ENCODE data around the gene PYGM.

Gene PYGM

DNA sequence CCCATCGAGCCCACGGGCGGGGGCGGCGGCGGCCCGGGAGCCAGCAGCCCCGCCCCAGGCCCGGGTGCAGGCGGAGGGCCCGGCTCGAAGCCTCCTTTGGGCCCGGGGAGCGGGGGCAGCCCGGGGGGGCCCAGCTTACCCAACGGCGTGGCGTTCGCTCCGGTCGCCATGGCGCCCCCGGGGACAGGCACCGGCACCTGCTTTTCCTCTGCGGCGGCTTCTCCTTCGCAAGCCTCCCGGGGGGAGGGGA is 18.4 kb upstream of the PYGM start:
- Histone ChIP-seq H3K4me1 (ENCODE audit: control insufficient read depth in 5 of 5, insufficient read depth in 5 of 5, low read length in 5 of 5) (peaks cover 11 to 32% (median 27%) of the 10 kb centered on the region in 5 donors), H3K27ac (ENCODE audit: low read depth, low read length) (peak overlapping the region; percentile 84), H3K36me3 (ENCODE audit: control insufficient read depth in 5 of 5, insufficient read depth in 5 of 5, low read length in 5 of 5) (peaks cover 31 to 38% (median 35%) of the 10 kb centered on the region in 5 donors), H3K27me3 (ENCODE audit: control insufficient read depth in 5 of 5, insufficient read depth in 4 of 5, low read length in 5 of 5) (no peaks in the 10 kb centered on the region), H3K9ac (ENCODE audit: low read length in 5 of 5) (peak overlapping the region in 4 of 5 donors; percentile 69 to 88 (median 82)), H3K4me3 (ENCODE audit: low read depth in 1 of 5, low read length in 5 of 5) (peak overlapping the region in 4 of 5 donors; percentile 58 to 80 (median 72)), H3K9me3 (ENCODE audit: control insufficient read depth in 5 of 5, low read length in 5 of 5) (no peaks in the 10 kb centered on the region)

DNA sequence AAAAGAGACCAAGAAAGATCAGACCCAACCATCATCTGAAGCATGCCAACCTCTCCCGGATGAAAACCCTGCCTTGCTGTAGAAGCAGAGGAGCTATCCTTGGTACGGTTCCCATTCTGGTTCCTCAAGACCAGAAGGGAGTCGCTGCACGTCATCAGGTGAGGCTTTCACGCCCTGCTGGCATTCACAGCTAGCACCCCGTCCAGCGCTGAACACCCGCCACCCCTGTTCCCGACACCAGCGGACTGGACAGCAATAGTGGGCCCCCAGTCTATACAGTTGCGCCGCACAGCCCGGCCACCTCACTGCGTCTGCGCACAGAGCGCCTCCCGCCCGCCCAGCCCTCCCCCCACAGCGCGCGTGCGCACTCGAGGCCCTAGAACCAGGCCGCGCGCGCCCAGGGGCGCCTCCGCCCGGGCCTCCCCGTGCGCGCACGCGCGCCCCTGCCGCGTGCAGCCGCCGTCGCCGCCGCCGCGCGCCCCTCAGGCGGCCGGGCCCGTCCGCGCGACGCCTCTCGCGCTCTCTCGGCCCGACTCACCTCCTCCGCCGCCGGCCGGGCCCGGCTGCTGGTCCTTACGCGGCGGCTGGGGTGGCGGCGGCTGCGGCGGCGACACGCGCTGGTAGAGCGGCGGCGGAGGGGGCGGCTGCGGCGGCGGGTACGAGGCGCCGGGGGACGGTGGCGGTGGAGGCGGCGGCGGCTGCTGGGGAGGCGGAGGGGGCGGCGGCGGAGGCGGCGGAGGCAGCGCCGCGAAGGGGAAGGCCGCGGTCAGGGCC is 17.9 kb upstream of the PYGM start:
- peaks cover 11 to 36% (median 31%) of the 10 kb centered on the region in 5 donors for H3K4me1 ChIP-seq (ENCODE audit: control insufficient read depth in 5 of 5, insufficient read depth in 5 of 5, low read length in 5 of 5)
- H3K36me3 ChIP-seq (ENCODE audit: control insufficient read depth in 5 of 5, insufficient read depth in 5 of 5, low read length in 5 of 5) = peaks cover 34 to 43% (median 40%) of the 10 kb centered on the region in 5 donors
- H3K4me3 ChIP-seq (ENCODE audit: low read depth in 1 of 5, low read length in 5 of 5) = peak overlapping the region; percentile 78 to 96 (median 84)
- H3K27me3 ChIP-seq (ENCODE audit: control insufficient read depth in 5 of 5, insufficient read depth in 4 of 5, low read length in 5 of 5) = no peaks in the 10 kb centered on the region
- H3K9me3 ChIP-seq (ENCODE audit: control insufficient read depth in 5 of 5, low read length in 5 of 5) = no peaks in the 10 kb centered on the region
- peak overlapping the region; percentile 84 for H3K27ac ChIP-seq (ENCODE audit: low read depth, low read length)
- peak overlapping the region; percentile 70 to 90 (median 87) for H3K9ac ChIP-seq (ENCODE audit: low read length in 5 of 5)

DNA sequence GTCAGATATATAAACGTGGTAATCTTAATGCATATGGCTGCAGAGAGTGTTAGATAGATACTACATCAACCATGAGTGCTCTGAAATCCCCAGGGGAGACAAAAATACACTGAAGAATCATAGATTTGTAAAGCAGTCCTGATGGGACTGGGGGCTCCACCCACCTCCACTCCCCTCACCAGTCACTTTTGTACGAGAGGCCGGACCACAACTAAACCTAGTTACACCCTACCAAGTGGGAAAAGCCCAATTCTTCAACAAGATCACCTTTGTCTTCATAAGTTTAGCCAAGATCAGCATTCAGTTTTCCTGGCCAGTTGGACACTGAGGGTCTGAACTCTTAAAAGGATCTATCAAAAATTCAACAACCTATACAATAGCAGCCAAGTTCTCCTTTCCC is 17.1 kb upstream of the PYGM start:
- peak overlapping the region; percentile 78 to 96 (median 84) for H3K4me3 ChIP-seq (ENCODE audit: low read depth in 1 of 5, low read length in 5 of 5)
- peak overlapping the region; percentile 34 to 90 (median 76) for H3K9ac ChIP-seq (ENCODE audit: low read length in 5 of 5)
- H3K9me3 ChIP-seq (ENCODE audit: control insufficient read depth in 5 of 5, low read length in 5 of 5) = no peaks in the 10 kb centered on the region
- H3K27me3 ChIP-seq (ENCODE audit: control insufficient read depth in 5 of 5, insufficient read depth in 4 of 5, low read length in 5 of 5) = no peaks in the 10 kb centered on the region
- H3K36me3 ChIP-seq (ENCODE audit: control insufficient read depth in 5 of 5, insufficient read depth in 5 of 5, low read length in 5 of 5) = peaks cover 36 to 51% (median 47%) of the 10 kb centered on the region in 5 donors
- peak overlapping the region; percentile 74 for H3K27ac ChIP-seq (ENCODE audit: low read depth, low read length)
- H3K4me1 ChIP-seq (ENCODE audit: control insufficient read depth in 5 of 5, insufficient read depth in 5 of 5, low read length in 5 of 5) = peaks cover 11 to 44% (median 35%) of the 10 kb centered on the region in 5 donors

DNA sequence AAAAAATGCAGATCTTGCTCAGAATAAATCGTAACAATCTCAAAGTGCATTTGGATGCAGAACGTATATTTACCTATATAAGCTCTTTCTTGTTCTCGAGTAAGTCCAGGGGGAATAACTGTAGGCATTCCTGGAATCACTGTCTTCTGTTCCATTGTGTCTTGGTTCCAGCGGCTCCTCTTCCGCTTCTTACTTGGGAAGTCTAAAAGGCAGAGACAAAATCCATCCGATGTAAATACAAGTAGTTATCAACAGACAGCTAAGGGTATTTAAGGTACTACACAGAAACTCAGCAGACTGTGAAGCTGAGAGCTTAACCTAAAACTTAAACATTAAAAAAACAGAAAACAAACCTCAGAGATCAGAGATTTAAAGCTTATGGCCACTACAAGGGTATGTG is 16.7 kb upstream of the PYGM start:
- H3K27ac ChIP-seq (ENCODE audit: low read depth, low read length) = peak overlapping the region; percentile 74
- H3K9me3 ChIP-seq (ENCODE audit: control insufficient read depth in 5 of 5, low read length in 5 of 5) = no peaks in the 10 kb centered on the region
- H3K4me3 ChIP-seq (ENCODE audit: low read depth in 1 of 5, low read length in 5 of 5) = peak overlapping the region; percentile 78 to 96 (median 84)
- no peaks in the 10 kb centered on the region for H3K27me3 ChIP-seq (ENCODE audit: control insufficient read depth in 5 of 5, insufficient read depth in 4 of 5, low read length in 5 of 5)
- H3K36me3 ChIP-seq (ENCODE audit: control insufficient read depth in 5 of 5, insufficient read depth in 5 of 5, low read length in 5 of 5) = peaks cover 40 to 55% (median 52%) of the 10 kb centered on the region in 5 donors
- peaks cover 11 to 46% (median 36%) of the 10 kb centered on the region in 5 donors for H3K4me1 ChIP-seq (ENCODE audit: control insufficient read depth in 5 of 5, insufficient read depth in 5 of 5, low read length in 5 of 5)
- H3K9ac ChIP-seq (ENCODE audit: low read length in 5 of 5) = peak overlapping the region; percentile 30 to 90 (median 70)

DNA sequence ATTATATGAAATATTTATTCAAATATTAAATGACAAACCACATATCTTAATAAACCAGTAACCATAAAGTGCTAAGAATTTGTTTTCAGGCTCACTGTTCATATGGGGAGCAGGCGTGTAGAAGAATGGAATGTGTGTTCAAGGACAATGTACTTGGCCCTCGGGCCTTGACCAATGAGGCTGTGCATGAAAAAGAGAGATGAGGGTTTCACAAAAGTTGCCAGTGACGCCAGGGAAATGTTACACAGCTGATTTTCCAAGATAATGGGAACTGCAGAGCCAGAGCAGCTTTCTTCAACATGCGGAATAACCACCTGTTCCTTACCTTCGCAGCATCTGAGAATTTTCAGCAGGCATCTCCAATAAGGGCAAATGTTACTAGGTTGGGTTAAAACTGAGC is 14.4 kb upstream of the PYGM start:
- H3K9me3 ChIP-seq (ENCODE audit: control insufficient read depth in 5 of 5, low read length in 5 of 5) = no peaks in the 10 kb centered on the region
- H3K27me3 ChIP-seq (ENCODE audit: control insufficient read depth in 5 of 5, insufficient read depth in 4 of 5, low read length in 5 of 5) = no peaks in the 10 kb centered on the region
- H3K4me1 ChIP-seq (ENCODE audit: control insufficient read depth in 5 of 5, insufficient read depth in 5 of 5, low read length in 5 of 5) = peaks cover 12 to 40% (median 31%) of the 10 kb centered on the region in 5 donors
- peaks cover 56 to 78% (median 74%) of the 10 kb centered on the region in 5 donors for H3K36me3 ChIP-seq (ENCODE audit: control insufficient read depth in 5 of 5, insufficient read depth in 5 of 5, low read length in 5 of 5)
- no peak overlapping the region for H3K27ac ChIP-seq (ENCODE audit: low read depth, low read length)
- no peak overlapping the region for H3K4me3 ChIP-seq (ENCODE audit: low read depth in 1 of 5, low read length in 5 of 5)
- H3K9ac ChIP-seq (ENCODE audit: low read length in 5 of 5) = no peak overlapping the region

DNA sequence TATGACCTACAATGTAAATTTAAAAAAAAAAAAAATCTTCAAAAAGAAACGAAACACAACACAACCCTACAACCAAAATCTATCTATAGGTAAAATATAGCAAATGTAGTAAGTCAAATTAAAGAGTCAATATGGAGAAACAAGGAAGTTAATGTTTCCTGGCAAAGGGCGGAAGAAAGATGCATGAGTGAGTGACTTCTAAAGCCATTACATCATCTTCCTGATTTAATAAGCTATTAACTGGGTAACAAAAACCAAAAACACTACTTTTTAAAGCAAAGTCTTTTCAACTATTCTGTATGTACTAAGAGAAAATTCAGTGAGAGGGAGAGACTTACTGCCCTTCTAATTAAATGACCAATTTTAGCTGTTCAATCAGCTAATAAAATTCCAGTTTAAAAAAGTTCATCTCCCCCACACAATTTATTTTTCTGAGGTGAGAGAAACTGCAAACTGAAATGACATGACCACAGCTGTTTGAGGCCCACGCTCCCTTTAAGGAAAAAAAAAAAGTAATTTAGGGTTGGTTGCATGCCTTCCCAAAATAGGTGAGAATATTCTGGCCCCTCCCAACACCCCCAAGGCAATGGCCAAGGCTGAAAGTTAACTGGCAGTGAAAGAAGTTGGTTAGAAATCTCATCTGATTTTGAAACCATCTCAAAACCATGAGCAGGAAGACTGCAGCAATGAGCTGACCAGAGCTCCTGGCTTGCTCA is 12.7 kb upstream of the PYGM start:
- Histone ChIP-seq H3K4me3 (ENCODE audit: low read depth in 1 of 5, low read length in 5 of 5) (no peak overlapping the region), H3K36me3 (ENCODE audit: control insufficient read depth in 5 of 5, insufficient read depth in 5 of 5, low read length in 5 of 5) (peaks cover 62 to 95% (median 91%) of the 10 kb centered on the region in 5 donors)

DNA sequence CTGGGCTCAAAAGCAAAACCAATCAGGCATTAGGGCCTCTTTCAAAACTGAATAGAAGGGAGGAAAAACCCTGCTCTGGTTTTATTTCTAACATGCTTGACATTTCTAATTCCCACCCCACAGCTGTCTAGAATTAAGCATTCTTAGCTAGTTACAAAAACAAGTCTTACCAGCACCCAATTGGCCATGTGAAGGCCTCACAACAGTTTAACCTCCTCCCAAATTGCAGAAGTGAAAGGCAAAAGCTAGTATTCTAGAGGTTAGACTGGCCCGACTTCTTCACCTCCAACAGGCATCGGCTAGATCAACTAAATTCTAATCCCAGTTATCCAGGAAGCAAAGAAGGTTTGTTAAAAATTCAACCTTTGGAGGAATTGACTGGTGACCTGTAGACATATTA is 12.1 kb upstream of the PYGM start:
- Histone ChIP-seq H3K27me3 (ENCODE audit: control insufficient read depth in 5 of 5, insufficient read depth in 4 of 5, low read length in 5 of 5) (no peaks in the 10 kb centered on the region), H3K9me3 (ENCODE audit: control insufficient read depth in 5 of 5, low read length in 5 of 5) (no peaks in the 10 kb centered on the region), H3K27ac (ENCODE audit: low read depth, low read length) (no peak overlapping the region), H3K4me1 (ENCODE audit: control insufficient read depth in 5 of 5, insufficient read depth in 5 of 5, low read length in 5 of 5) (peaks cover 8 to 40% (median 24%) of the 10 kb centered on the region in 5 donors), H3K36me3 (ENCODE audit: control insufficient read depth in 5 of 5, insufficient read depth in 5 of 5, low read length in 5 of 5) (peaks cover 62 to 99% (median 97%) of the 10 kb centered on the region in 5 donors), H3K4me3 (ENCODE audit: low read depth in 1 of 5, low read length in 5 of 5) (no peak overlapping the region), H3K9ac (ENCODE audit: low read length in 5 of 5) (no peak overlapping the region)

More for the DNA sequence above, 12.7 kb upstream of the PYGM start:
- H3K27me3 ChIP-seq (ENCODE audit: control insufficient read depth in 5 of 5, insufficient read depth in 4 of 5, low read length in 5 of 5) = no peaks in the 10 kb centered on the region
- H3K4me1 ChIP-seq (ENCODE audit: control insufficient read depth in 5 of 5, insufficient read depth in 5 of 5, low read length in 5 of 5) = peaks cover 9 to 45% (median 30%) of the 10 kb centered on the region in 5 donors
- H3K9me3 ChIP-seq (ENCODE audit: control insufficient read depth in 5 of 5, low read length in 5 of 5) = no peaks in the 10 kb centered on the region
- H3K9ac ChIP-seq (ENCODE audit: low read length in 5 of 5) = no peak overlapping the region
- H3K27ac ChIP-seq (ENCODE audit: low read depth, low read length) = no peak overlapping the region

DNA sequence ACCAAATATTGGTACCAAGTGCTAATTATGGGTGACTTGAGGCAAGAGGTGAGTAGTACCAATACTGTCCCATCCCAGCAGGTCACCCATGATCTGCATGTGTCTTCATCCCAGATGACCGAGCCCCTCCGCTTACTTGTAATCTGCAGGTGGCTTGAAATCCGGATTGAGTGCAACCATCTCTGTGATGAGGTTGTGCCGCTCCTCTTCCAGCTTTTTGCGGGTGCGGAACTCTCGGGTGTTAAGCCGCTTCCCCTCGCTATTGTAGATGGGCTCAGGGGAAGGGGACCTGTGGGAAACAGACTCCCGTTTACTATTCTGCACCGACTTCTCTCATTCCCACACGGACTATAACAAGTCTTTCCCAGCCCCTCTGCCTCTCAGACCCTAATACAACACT is 10.3 kb upstream of the PYGM start:
- no peak overlapping the region for H3K4me3 ChIP-seq (ENCODE audit: low read depth in 1 of 5, low read length in 5 of 5)
- H3K9ac ChIP-seq (ENCODE audit: low read length in 5 of 5) = no peak overlapping the region
- peaks cover 1 to 27% (median 10%) of the 10 kb centered on the region in 5 donors for H3K4me1 ChIP-seq (ENCODE audit: control insufficient read depth in 5 of 5, insufficient read depth in 5 of 5, low read length in 5 of 5)
- H3K27ac ChIP-seq (ENCODE audit: low read depth, low read length) = no peak overlapping the region
- H3K27me3 ChIP-seq (ENCODE audit: control insufficient read depth in 5 of 5, insufficient read depth in 4 of 5, low read length in 5 of 5) = no peaks in the 10 kb centered on the region
- H3K36me3 ChIP-seq (ENCODE audit: control insufficient read depth in 5 of 5, insufficient read depth in 5 of 5, low read length in 5 of 5) = peaks cover 46 to 98% (median 98%) of the 10 kb centered on the region in 5 donors
- H3K9me3 ChIP-seq (ENCODE audit: control insufficient read depth in 5 of 5, low read length in 5 of 5) = no peaks in the 10 kb centered on the region

DNA sequence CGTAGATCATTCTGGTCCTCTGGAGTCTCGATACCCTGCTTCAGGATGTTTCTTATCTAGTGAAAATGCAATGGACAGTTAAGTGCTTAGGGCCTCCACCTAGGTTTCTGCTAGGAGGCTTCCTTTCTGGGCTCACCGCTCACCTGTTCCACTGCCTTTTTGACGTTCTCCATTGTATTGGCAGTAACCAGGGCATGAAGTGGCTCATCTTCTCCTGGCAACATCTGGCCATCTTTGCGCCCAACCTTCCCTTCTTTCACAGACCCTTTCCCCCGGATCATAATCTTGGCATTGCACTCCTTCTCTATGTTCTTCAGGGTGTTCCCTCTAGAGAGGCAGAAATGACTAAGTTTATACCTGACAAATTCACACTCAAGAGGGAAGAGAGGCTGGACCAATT is 9.5 kb upstream of the PYGM start:
- Histone ChIP-seq H3K9me3 (ENCODE audit: control insufficient read depth in 5 of 5, low read length in 5 of 5) (no peaks in the 10 kb centered on the region), H3K27ac (ENCODE audit: low read depth, low read length) (no peak overlapping the region), H3K4me1 (ENCODE audit: control insufficient read depth in 5 of 5, insufficient read depth in 5 of 5, low read length in 5 of 5) (peaks cover 1 to 26% (median 10%) of the 10 kb centered on the region in 5 donors), H3K4me3 (ENCODE audit: low read depth in 1 of 5, low read length in 5 of 5) (no peak overlapping the region), H3K27me3 (ENCODE audit: control insufficient read depth in 5 of 5, insufficient read depth in 4 of 5, low read length in 5 of 5) (no peaks in the 10 kb centered on the region), H3K36me3 (ENCODE audit: control insufficient read depth in 5 of 5, insufficient read depth in 5 of 5, low read length in 5 of 5) (peaks cover 41 to 99% (median 98%) of the 10 kb centered on the region in 5 donors), H3K9ac (ENCODE audit: low read length in 5 of 5) (no peak overlapping the region)

DNA sequence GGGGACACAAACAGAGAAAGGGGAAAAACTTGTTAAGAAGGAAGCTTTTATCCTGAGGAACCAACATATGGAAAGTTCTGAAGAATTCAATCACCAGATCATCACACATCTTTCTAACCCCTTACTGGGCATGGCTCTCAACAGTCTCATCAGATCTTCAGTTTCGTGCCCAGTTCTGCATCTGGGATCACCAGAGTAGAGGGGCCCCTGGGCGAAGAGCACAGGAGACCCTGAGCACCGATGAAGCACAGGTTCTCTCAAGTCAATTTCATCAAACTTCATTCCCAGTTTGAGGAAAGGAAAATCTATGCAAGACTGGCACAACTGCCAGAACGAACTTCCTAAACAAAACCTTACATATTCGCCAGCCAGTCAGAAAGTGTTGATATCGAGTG is 8.5 kb upstream of the PYGM start:
- no peaks in the 10 kb centered on the region for H3K27me3 ChIP-seq (ENCODE audit: control insufficient read depth in 5 of 5, insufficient read depth in 4 of 5, low read length in 5 of 5)
- H3K9me3 ChIP-seq (ENCODE audit: control insufficient read depth in 5 of 5, low read length in 5 of 5) = no peaks in the 10 kb centered on the region
- H3K9ac ChIP-seq (ENCODE audit: low read length in 5 of 5) = no peak overlapping the region
- H3K36me3 ChIP-seq (ENCODE audit: control insufficient read depth in 5 of 5, insufficient read depth in 5 of 5, low read length in 5 of 5) = peaks cover 31 to 99% (median 98%) of the 10 kb centered on the region in 5 donors
- H3K4me3 ChIP-seq (ENCODE audit: low read depth in 1 of 5, low read length in 5 of 5) = no peak overlapping the region
- peaks cover 4 to 30% (median 20%) of the 10 kb centered on the region in 5 donors for H3K4me1 ChIP-seq (ENCODE audit: control insufficient read depth in 5 of 5, insufficient read depth in 5 of 5, low read length in 5 of 5)
- no peak overlapping the region for H3K27ac ChIP-seq (ENCODE audit: low read depth, low read length)
